ENCODE measurements around the gene LRMDA. TPM values are rescaled to one million over a fixed set of nuclear protein-coding genes. Genes with fewer than 3 reads are reported as not detected.

LRMDA gene
- total and polyA plus RNA-seq, 2 of the 8 experiments (the other 6 are each of a cell fraction or from before 2014, with no cell fraction given): 0.86 to 2.8 TPM

DNA sequence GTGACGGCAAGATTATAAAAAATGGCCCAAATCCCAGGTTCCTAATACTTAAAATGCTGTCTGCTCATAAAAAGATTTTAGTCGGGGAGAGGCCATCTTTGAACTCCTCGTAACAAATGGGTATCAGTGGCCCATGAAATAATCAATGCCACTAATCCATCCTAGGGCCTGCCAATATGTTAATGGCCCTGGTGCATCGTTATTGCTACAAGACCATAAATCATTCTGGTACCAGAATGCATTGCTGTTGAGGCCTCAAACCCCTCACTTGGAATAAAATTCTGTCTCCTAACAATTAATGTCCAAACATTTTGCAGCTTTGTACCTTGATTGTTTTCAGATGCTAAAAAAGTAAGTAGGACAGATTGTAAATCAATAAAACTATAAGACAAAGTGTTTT, 290.6 kb downstream of the LRMDA start (continued):
- TF ChIP-seq BCL11A (IDR thresholded peaks at IDR 0.05; ENCODE audit: low read depth in 2 of 2, low read length in 2 of 2) (no peak), SP2 (IDR thresholded peaks at IDR 0.05; ENCODE audit: low read length) (no peak)
